Activated naive CD4-positive, alpha-beta T cell treated with anti-CD3 and anti-CD28 coated beads, Interleukin-2, amount 50 U/mL, for 24 hours (primary cell): ENCODE results near the gene MPHOSPH6.
"Not testable (repeated sequence)": the region's sequence is repeated elsewhere in the genome, so short reads cannot be mapped to it uniquely, and the experiment has no call there.

Experiments
- H3K27ac Mint-ChIP-seq: one replicate; pipeline ENCODE4 v1.8.0; 2021; ENCODE audit warnings: mild to moderate bottlenecking, mixed read lengths
- H3K27me3 Mint-ChIP-seq: one replicate; pipeline ENCODE4 v1.8.0; 2021; ENCODE audit warnings: mixed read lengths
- H3K36me3 Mint-ChIP-seq: one replicate; pipeline ENCODE4 v1.8.0; 2021; ENCODE audit warnings: mixed read lengths
- H3K4me1 Mint-ChIP-seq: one replicate; pipeline ENCODE4 v1.8.0; 2021; ENCODE audit warnings: mixed read lengths
- H3K4me3 Mint-ChIP-seq: one replicate; pipeline ENCODE4 v1.8.0; 2021; ENCODE audit warnings: mild to moderate bottlenecking, mixed read lengths
- H3K9me3 Mint-ChIP-seq: one replicate; pipeline ENCODE4 v1.8.0; 2021; ENCODE audit warnings: mixed read lengths

The MPHOSPH6 gene

GRCh38 chr16:82111944-82112343 is 58.1 kb downstream of the MPHOSPH6 start:
- H3K4me3 Mint-ChIP-seq: no peak overlapping the region

GRCh38 chr16:82109266-82109665 is 60.8 kb downstream of the MPHOSPH6 start:
- not testable (repeated sequence) for H3K4me1 Mint-ChIP-seq, H3K36me3 Mint-ChIP-seq, H3K9me3 Mint-ChIP-seq, H3K27ac Mint-ChIP-seq, H3K4me3 Mint-ChIP-seq, H3K27me3 Mint-ChIP-seq

More at GRCh38 chr16:82111944-82112343, 58.1 kb downstream of the MPHOSPH6 start:
- Mint-ChIP-seq H3K4me1 (no peaks in the 10 kb centered on the region), H3K9me3 (no peaks in the 10 kb centered on the region), H3K36me3 (no peaks in the 10 kb centered on the region), H3K27ac (no peak overlapping the region), H3K27me3 (no peaks in the 10 kb centered on the region)

- no peaks in the 10 kb centered on the region for H3K4me1 Mint-ChIP-seq
- no peaks in the 10 kb centered on the region for H3K36me3 Mint-ChIP-seq
- H3K27ac Mint-ChIP-seq: no peak overlapping the region
- no peaks in the 10 kb centered on the region for H3K9me3 Mint-ChIP-seq
- H3K4me3 Mint-ChIP-seq: no peak overlapping the region
- no peaks in the 10 kb centered on the region for H3K27me3 Mint-ChIP-seq
Measured at GRCh38 chr16:82108774-82109173, 61.2 kb downstream of the MPHOSPH6 start.

GRCh38 chr16:82108100-82108499 is 61.9 kb downstream of the MPHOSPH6 start:
- Mint-ChIP-seq H3K27me3 (no peaks in the 10 kb centered on the region), H3K9me3 (no peaks in the 10 kb centered on the region), H3K4me1 (no peaks in the 10 kb centered on the region), H3K36me3 (no peaks in the 10 kb centered on the region), H3K27ac (no peak overlapping the region), H3K4me3 (no peak overlapping the region)

GRCh38 chr16:82105107-82105506 is 64.9 kb downstream of the MPHOSPH6 start:
- H3K27ac Mint-ChIP-seq: no peak overlapping the region
- H3K36me3 Mint-ChIP-seq: no peaks in the 10 kb centered on the region
- no peaks in the 10 kb centered on the region for H3K9me3 Mint-ChIP-seq
- no peaks in the 10 kb centered on the region for H3K4me1 Mint-ChIP-seq
- no peak overlapping the region for H3K4me3 Mint-ChIP-seq
- H3K27me3 Mint-ChIP-seq: peaks cover 2% of the 10 kb centered on the region
